H9 (cell line): ENCODE measurements around the gene MIPOL1. TPM values are rescaled to one million over a fixed set of nuclear protein-coding genes. Genes with fewer than 3 reads are reported as not detected.

ENCODE experiments used
- DNase-seq: peaks from one replicate; pipeline ENCODE4 v3.0.0-alpha.2; 2017
- H2AFZ ChIP-seq: one replicate; pipeline ENCODE4 v1.6.1; 2013; ENCODE audit warnings: mild to moderate bottlenecking, low read length, control low read depth, moderate library complexity
- H2AK5ac ChIP-seq: 2 replicates; pipeline ENCODE4 v1.6.1; 2013; ENCODE audit warnings: low read length, control low read depth, mixed read lengths; ENCODE audit not compliant: insufficient read length
- H2BK120ac ChIP-seq: one replicate; pipeline ENCODE4 v1.6.1; 2013; ENCODE audit warnings: low read depth, mild to moderate bottlenecking, low read length, control low read depth, inconsistent platforms; ENCODE audit not compliant: poor library complexity, severe bottlenecking
- H2BK12ac ChIP-seq: 2 replicates; pipeline ENCODE4 v1.6.1; 2013; ENCODE audit warnings: low read length, control low read depth, mixed read lengths, low read depth; ENCODE audit not compliant: insufficient read length
- H2BK15ac ChIP-seq: 2 replicates; pipeline ENCODE4 v1.6.1; 2013; ENCODE audit warnings: low read depth, low read length, control low read depth
- H2BK20ac ChIP-seq: one replicate; pipeline ENCODE4 v1.6.1; 2013; ENCODE audit warnings: low read depth, mild to moderate bottlenecking, low read length, control low read depth, inconsistent platforms; ENCODE audit not compliant: poor library complexity, severe bottlenecking
- H2BK5ac ChIP-seq: 2 replicates; pipeline ENCODE4 v1.6.1; 2013; ENCODE audit warnings: low read length, control low read depth, mixed read lengths; ENCODE audit not compliant: insufficient read length
- H3K14ac ChIP-seq: 2 replicates; pipeline ENCODE4 v1.6.1; 2013; ENCODE audit warnings: low read length, control low read depth; ENCODE audit not compliant: insufficient read depth
- H3K18ac ChIP-seq: 2 replicates; pipeline ENCODE4 v1.6.1; 2013; ENCODE audit warnings: low read depth, mild to moderate bottlenecking, mixed read lengths, low read length, control low read depth; ENCODE audit not compliant: insufficient read length
- H3K23ac ChIP-seq: 2 replicates; pipeline ENCODE4 v1.6.1; 2013; ENCODE audit warnings: low read length, control low read depth, mixed read lengths, low read depth; ENCODE audit not compliant: insufficient read length
- H3K23me2 ChIP-seq: 2 replicates; pipeline ENCODE4 v1.6.1; 2013; ENCODE audit warnings: low read depth, mild to moderate bottlenecking, mixed read lengths, low read length, control low read depth; ENCODE audit not compliant: insufficient read length, poor library complexity, severe bottlenecking
- H3K27ac ChIP-seq: 2 replicates; pipeline ENCODE4 v1.5.1; 2013; ENCODE audit warnings: low read length, control low read depth, mixed read lengths, low read depth; ENCODE audit not compliant: insufficient read length
- H3K27me3 ChIP-seq: 2 replicates; pipeline ENCODE4 v1.6.1; 2013; ENCODE audit warnings: low read length, control low read depth, inconsistent platforms; ENCODE audit not compliant: insufficient read depth
- H3K4ac ChIP-seq: 2 replicates; pipeline ENCODE4 v1.6.1; 2013; ENCODE audit warnings: low read depth, mild to moderate bottlenecking, control low read depth, inconsistent platforms, low read length, moderate library complexity
- H3K4me1 ChIP-seq: 2 replicates; pipeline ENCODE4 v1.6.1; 2013; ENCODE audit warnings: low read length, control low read depth, inconsistent platforms; ENCODE audit not compliant: insufficient read depth
- H3K4me2 ChIP-seq: 2 replicates; pipeline ENCODE4 v1.6.1; 2013; ENCODE audit warnings: low read length, control low read depth, mixed read lengths; ENCODE audit not compliant: insufficient read length, insufficient read depth
- H3K56ac ChIP-seq: 2 replicates; pipeline ENCODE4 v1.6.1; 2013; ENCODE audit warnings: low read depth, mild to moderate bottlenecking, mixed read lengths, low read length, control low read depth; ENCODE audit not compliant: insufficient read length
- H3K79me1 ChIP-seq: 2 replicates; pipeline ENCODE4 v1.6.1; 2013; ENCODE audit warnings: low read depth, mild to moderate bottlenecking, moderate library complexity, low read length, control low read depth, inconsistent platforms; ENCODE audit not compliant: insufficient read depth, poor library complexity, severe bottlenecking
- H3K79me2 ChIP-seq: 2 replicates; pipeline ENCODE4 v1.6.1; 2013; ENCODE audit warnings: low read length, control low read depth, inconsistent platforms; ENCODE audit not compliant: insufficient read depth
- H3K9ac ChIP-seq: 2 replicates; pipeline ENCODE4 v1.6.1; 2013; ENCODE audit warnings: low read length, control low read depth, mixed read lengths; ENCODE audit not compliant: insufficient read length; ENCODE audit errors: extremely low read depth
- H3K9me3 ChIP-seq: one replicate; pipeline ENCODE4 v1.6.1; 2013; ENCODE audit warnings: low read depth, low read length, inconsistent platforms; ENCODE audit not compliant: control insufficient read depth
- H3T11ph ChIP-seq: one replicate; pipeline ENCODE4 v1.6.1; 2013; ENCODE audit warnings: mild to moderate bottlenecking, low read length, control low read depth, inconsistent platforms
- H4K20me1 ChIP-seq: one replicate; pipeline ENCODE4 v1.6.1; 2013; ENCODE audit not compliant: control insufficient read depth, insufficient read length, insufficient read depth
- H4K5ac ChIP-seq: 2 replicates; pipeline ENCODE4 v1.6.1; 2013; ENCODE audit warnings: low read depth, mild to moderate bottlenecking, mixed read lengths, low read length, control low read depth; ENCODE audit not compliant: insufficient read length
- H4K8ac ChIP-seq: replicated peaks from 2 replicates; pipeline ENCODE4 v1.6.1; 2013; ENCODE audit warnings: low read length, control low read depth, mixed read lengths, low read depth; ENCODE audit not compliant: insufficient read length
- H4K91ac ChIP-seq: 2 replicates; pipeline ENCODE4 v1.6.1; 2013; ENCODE audit warnings: low read depth, mild to moderate bottlenecking, moderate library complexity, mixed read lengths, low read length, control low read depth; ENCODE audit not compliant: insufficient read length
- H3K27ac Mint-ChIP-seq, 3 experiments: 2 replicates in 2 of 3; 3 replicates in 1 of 3; pipeline ENCODE4 v1.8.0; 2020 to 2021; ENCODE audit warnings: mixed read lengths in 3 of 3, mild to moderate bottlenecking in 1 of 3, moderate library complexity in 1 of 3
- H3K27me3 Mint-ChIP-seq: 2 replicates; pipeline ENCODE4 v1.8.0; 2021; ENCODE audit warnings: low read depth, mild to moderate bottlenecking, moderate library complexity, mixed read lengths
- H3K36me3 Mint-ChIP-seq, 3 experiments: 2 replicates in 2 of 3; 3 replicates in 1 of 3; pipeline ENCODE4 v1.8.0; 2020 to 2021; ENCODE audit warnings: low read depth in 3 of 3, mixed read lengths in 3 of 3; ENCODE audit not compliant: insufficient read depth in 1 of 3
- H3K4me1 Mint-ChIP-seq, 2 experiments: 2 replicates each; pipeline ENCODE4 v1.8.0; 2020; ENCODE audit warnings: mixed read lengths in 2 of 2
- H3K4me3 Mint-ChIP-seq, 2 experiments: 2 replicates in 1 of 2; 3 replicates in 1 of 2; pipeline ENCODE4 v1.8.0; 2020 to 2021; ENCODE audit warnings: mild to moderate bottlenecking in 2 of 2, mixed read lengths in 2 of 2, moderate library complexity in 1 of 2
- H3K9me3 Mint-ChIP-seq, 2 experiments: 2 replicates in 1 of 2; 3 replicates in 1 of 2; pipeline ENCODE4 v1.8.0; 2020; ENCODE audit warnings: mild to moderate bottlenecking in 2 of 2, mixed read lengths in 2 of 2, moderate library complexity in 1 of 2
- CTCF ChIP-seq: fragments of 200-600 bp; sonication (generic); conservative IDR thresholded peaks from 3 replicates; pipeline ENCODE4 v1.8.0; 2021; ENCODE audit warnings: antibody characterized with exemption, mild to moderate bottlenecking
- WGBS: extraction: QIAGEN DNeasy Blood & Tissue Kit; methylation state at CpG from one replicate; pipeline ENCODE4 v1.1.7; 2013; ENCODE audit warnings: missing lambda C conversion rate, low lambda C conversion rate, mixed read lengths; ENCODE audit not compliant: insufficient read length; ENCODE audit errors: extremely low coverage; 5-methylcytosine and 5-hydroxymethylcytosine counted together
- total RNA-seq: library from RNA; stranded (reverse); gene quantifications from 2 replicates; pipeline ENCODE4 v1.2.1, GENCODE V29; 2021

Gene MIPOL1
- total RNA-seq, 1 experiment from 2014 or later, result 15.6 TPM

DNA sequence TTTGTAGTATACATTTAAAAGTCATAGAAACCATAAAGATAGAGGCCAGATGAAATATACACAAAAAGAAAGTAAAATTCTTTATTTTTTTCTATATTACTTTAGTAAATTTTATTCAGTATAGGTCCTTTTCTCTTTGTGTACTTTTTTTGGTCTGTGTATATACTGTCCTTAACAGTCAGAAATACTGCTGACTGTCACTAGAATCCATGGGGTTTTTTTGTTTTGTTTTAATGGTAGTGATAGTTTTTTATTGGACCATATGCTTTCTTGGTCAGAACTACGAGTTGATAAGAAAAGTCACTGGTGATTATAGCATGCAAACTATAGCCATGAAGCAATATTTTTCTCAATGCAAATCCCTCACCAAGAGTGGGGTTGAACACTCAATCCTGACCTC lies 231.9 kb downstream of the MIPOL1 start:
- Histone ChIP-seq H4K8ac (no peak overlapping the region), H3T11ph (no peak overlapping the region), H3K23me2 (no peaks in the 10 kb centered on the region), H2AK5ac (no peak overlapping the region), H3K4me2 (no peak overlapping the region), H2AFZ (no peak overlapping the region), H3K18ac (no peak overlapping the region), H3K27ac (no peak overlapping the region), H4K91ac (no peak overlapping the region), H2BK120ac (no peak overlapping the region), H4K20me1 (no peaks in the 10 kb centered on the region), H3K23ac (no peak overlapping the region), H3K9me3 (no peaks in the 10 kb centered on the region), H2BK5ac (no peak overlapping the region), H3K27me3 (no peaks in the 10 kb centered on the region), H3K79me1 (no peaks in the 10 kb centered on the region), H3K4me1 (no peaks in the 10 kb centered on the region; the same call in 1 of the 2 replicates), H3K79me2 (no peaks in the 10 kb centered on the region), H3K4ac (no peak overlapping the region), H3K14ac (no peak overlapping the region), H2BK20ac (no peak overlapping the region), H2BK15ac (no peak overlapping the region), H4K5ac (no peak overlapping the region), H3K56ac (no peak overlapping the region), H3K9ac (no peak overlapping the region), H2BK12ac (no peak overlapping the region)
- DNase-seq, result no peak
- Mint-ChIP-seq H3K4me1 (peaks cover 4 to 6% of the 10 kb centered on the region in 2 experiments), H3K27ac (no peak overlapping the region), H3K27me3 (no peaks in the 10 kb centered on the region), H3K9me3 (peaks cover 5 to 8% of the 10 kb centered on the region in 2 experiments; a peak in 4 of 5 replicates), H3K36me3 (peaks cover 5 to 14% (median 13%) of the 10 kb centered on the region in 3 experiments; a peak in 4 of 7 replicates), H3K4me3 (no peak overlapping the region)
- TF ChIP-seq CTCF, result no peak
- WGBS, result no CpG with 5 or more reads among the region's 1 CpG
